H9 (cell line): ENCODE data around the gene FAM241A. TPM values are rescaled to one million over a fixed set of nuclear protein-coding genes. Genes with fewer than 3 reads are reported as not detected.

Source experiments
- DNase-seq: peaks from one replicate; pipeline ENCODE4 v3.0.0-alpha.2; 2017
- H2AFZ ChIP-seq: one replicate; pipeline ENCODE4 v1.6.1; 2013; ENCODE audit warnings: mild to moderate bottlenecking, low read length, control low read depth, moderate library complexity
- H2AK5ac ChIP-seq: 2 replicates; pipeline ENCODE4 v1.6.1; 2013; ENCODE audit warnings: low read length, control low read depth, mixed read lengths; ENCODE audit not compliant: insufficient read length
- H2BK120ac ChIP-seq: one replicate; pipeline ENCODE4 v1.6.1; 2013; ENCODE audit warnings: low read depth, mild to moderate bottlenecking, low read length, control low read depth, inconsistent platforms; ENCODE audit not compliant: poor library complexity, severe bottlenecking
- H2BK12ac ChIP-seq: 2 replicates; pipeline ENCODE4 v1.6.1; 2013; ENCODE audit warnings: low read length, control low read depth, mixed read lengths, low read depth; ENCODE audit not compliant: insufficient read length
- H2BK15ac ChIP-seq: 2 replicates; pipeline ENCODE4 v1.6.1; 2013; ENCODE audit warnings: low read depth, low read length, control low read depth
- H2BK20ac ChIP-seq: one replicate; pipeline ENCODE4 v1.6.1; 2013; ENCODE audit warnings: low read depth, mild to moderate bottlenecking, low read length, control low read depth, inconsistent platforms; ENCODE audit not compliant: poor library complexity, severe bottlenecking
- H2BK5ac ChIP-seq: 2 replicates; pipeline ENCODE4 v1.6.1; 2013; ENCODE audit warnings: low read length, control low read depth, mixed read lengths; ENCODE audit not compliant: insufficient read length
- H3K14ac ChIP-seq: 2 replicates; pipeline ENCODE4 v1.6.1; 2013; ENCODE audit warnings: low read length, control low read depth; ENCODE audit not compliant: insufficient read depth
- H3K18ac ChIP-seq: 2 replicates; pipeline ENCODE4 v1.6.1; 2013; ENCODE audit warnings: low read depth, mild to moderate bottlenecking, mixed read lengths, low read length, control low read depth; ENCODE audit not compliant: insufficient read length
- H3K23ac ChIP-seq: 2 replicates; pipeline ENCODE4 v1.6.1; 2013; ENCODE audit warnings: low read length, control low read depth, mixed read lengths, low read depth; ENCODE audit not compliant: insufficient read length
- H3K23me2 ChIP-seq: 2 replicates; pipeline ENCODE4 v1.6.1; 2013; ENCODE audit warnings: low read depth, mild to moderate bottlenecking, mixed read lengths, low read length, control low read depth; ENCODE audit not compliant: insufficient read length, poor library complexity, severe bottlenecking
- H3K27ac ChIP-seq: 2 replicates; pipeline ENCODE4 v1.5.1; 2013; ENCODE audit warnings: low read length, control low read depth, mixed read lengths, low read depth; ENCODE audit not compliant: insufficient read length
- H3K27me3 ChIP-seq: 2 replicates; pipeline ENCODE4 v1.6.1; 2013; ENCODE audit warnings: low read length, control low read depth, inconsistent platforms; ENCODE audit not compliant: insufficient read depth
- H3K4ac ChIP-seq: 2 replicates; pipeline ENCODE4 v1.6.1; 2013; ENCODE audit warnings: low read depth, mild to moderate bottlenecking, control low read depth, inconsistent platforms, low read length, moderate library complexity
- H3K4me1 ChIP-seq: 2 replicates; pipeline ENCODE4 v1.6.1; 2013; ENCODE audit warnings: low read length, control low read depth, inconsistent platforms; ENCODE audit not compliant: insufficient read depth
- H3K4me2 ChIP-seq: 2 replicates; pipeline ENCODE4 v1.6.1; 2013; ENCODE audit warnings: low read length, control low read depth, mixed read lengths; ENCODE audit not compliant: insufficient read length, insufficient read depth
- H3K56ac ChIP-seq: 2 replicates; pipeline ENCODE4 v1.6.1; 2013; ENCODE audit warnings: low read depth, mild to moderate bottlenecking, mixed read lengths, low read length, control low read depth; ENCODE audit not compliant: insufficient read length
- H3K79me1 ChIP-seq: 2 replicates; pipeline ENCODE4 v1.6.1; 2013; ENCODE audit warnings: low read depth, mild to moderate bottlenecking, moderate library complexity, low read length, control low read depth, inconsistent platforms; ENCODE audit not compliant: insufficient read depth, poor library complexity, severe bottlenecking
- H3K79me2 ChIP-seq: 2 replicates; pipeline ENCODE4 v1.6.1; 2013; ENCODE audit warnings: low read length, control low read depth, inconsistent platforms; ENCODE audit not compliant: insufficient read depth
- H3K9ac ChIP-seq: 2 replicates; pipeline ENCODE4 v1.6.1; 2013; ENCODE audit warnings: low read length, control low read depth, mixed read lengths; ENCODE audit not compliant: insufficient read length; ENCODE audit errors: extremely low read depth
- H3K9me3 ChIP-seq: one replicate; pipeline ENCODE4 v1.6.1; 2013; ENCODE audit warnings: low read depth, low read length, inconsistent platforms; ENCODE audit not compliant: control insufficient read depth
- H3T11ph ChIP-seq: one replicate; pipeline ENCODE4 v1.6.1; 2013; ENCODE audit warnings: mild to moderate bottlenecking, low read length, control low read depth, inconsistent platforms
- H4K20me1 ChIP-seq: one replicate; pipeline ENCODE4 v1.6.1; 2013; ENCODE audit not compliant: control insufficient read depth, insufficient read length, insufficient read depth
- H4K5ac ChIP-seq: 2 replicates; pipeline ENCODE4 v1.6.1; 2013; ENCODE audit warnings: low read depth, mild to moderate bottlenecking, mixed read lengths, low read length, control low read depth; ENCODE audit not compliant: insufficient read length
- H4K8ac ChIP-seq: replicated peaks from 2 replicates; pipeline ENCODE4 v1.6.1; 2013; ENCODE audit warnings: low read length, control low read depth, mixed read lengths, low read depth; ENCODE audit not compliant: insufficient read length
- H4K91ac ChIP-seq: 2 replicates; pipeline ENCODE4 v1.6.1; 2013; ENCODE audit warnings: low read depth, mild to moderate bottlenecking, moderate library complexity, mixed read lengths, low read length, control low read depth; ENCODE audit not compliant: insufficient read length
- H3K27ac Mint-ChIP-seq, 3 experiments: 2 replicates in 2 of 3; 3 replicates in 1 of 3; pipeline ENCODE4 v1.8.0; 2020 to 2021; ENCODE audit warnings: mixed read lengths in 3 of 3, mild to moderate bottlenecking in 1 of 3, moderate library complexity in 1 of 3
- H3K27me3 Mint-ChIP-seq: 2 replicates; pipeline ENCODE4 v1.8.0; 2021; ENCODE audit warnings: low read depth, mild to moderate bottlenecking, moderate library complexity, mixed read lengths
- H3K36me3 Mint-ChIP-seq, 3 experiments: 2 replicates in 2 of 3; 3 replicates in 1 of 3; pipeline ENCODE4 v1.8.0; 2020 to 2021; ENCODE audit warnings: low read depth in 3 of 3, mixed read lengths in 3 of 3; ENCODE audit not compliant: insufficient read depth in 1 of 3
- H3K4me1 Mint-ChIP-seq, 2 experiments: 2 replicates each; pipeline ENCODE4 v1.8.0; 2020; ENCODE audit warnings: mixed read lengths in 2 of 2
- H3K4me3 Mint-ChIP-seq, 2 experiments: 2 replicates in 1 of 2; 3 replicates in 1 of 2; pipeline ENCODE4 v1.8.0; 2020 to 2021; ENCODE audit warnings: mild to moderate bottlenecking in 2 of 2, mixed read lengths in 2 of 2, moderate library complexity in 1 of 2
- H3K9me3 Mint-ChIP-seq, 2 experiments: 2 replicates in 1 of 2; 3 replicates in 1 of 2; pipeline ENCODE4 v1.8.0; 2020; ENCODE audit warnings: mild to moderate bottlenecking in 2 of 2, mixed read lengths in 2 of 2, moderate library complexity in 1 of 2
- WGBS: extraction: QIAGEN DNeasy Blood & Tissue Kit; methylation state at CpG from one replicate; pipeline ENCODE4 v1.1.7; 2013; ENCODE audit warnings: missing lambda C conversion rate, low lambda C conversion rate, mixed read lengths; ENCODE audit not compliant: insufficient read length; ENCODE audit errors: extremely low coverage; 5-methylcytosine and 5-hydroxymethylcytosine counted together
- total RNA-seq: library from RNA; stranded (reverse); gene quantifications from 2 replicates; pipeline ENCODE4 v1.2.1, GENCODE V29; 2021
- TF ChIP-seq, protein P1 (sequence below): fragments of 200-600 bp; sonication (generic); conservative IDR thresholded peaks from 3 replicates; pipeline ENCODE4 v1.8.0; 2021; ENCODE audit warnings: antibody characterized with exemption, mild to moderate bottlenecking

Gene FAM241A
- total RNA-seq, 1 experiment from 2014 or later = 0.13 TPM

DNA sequence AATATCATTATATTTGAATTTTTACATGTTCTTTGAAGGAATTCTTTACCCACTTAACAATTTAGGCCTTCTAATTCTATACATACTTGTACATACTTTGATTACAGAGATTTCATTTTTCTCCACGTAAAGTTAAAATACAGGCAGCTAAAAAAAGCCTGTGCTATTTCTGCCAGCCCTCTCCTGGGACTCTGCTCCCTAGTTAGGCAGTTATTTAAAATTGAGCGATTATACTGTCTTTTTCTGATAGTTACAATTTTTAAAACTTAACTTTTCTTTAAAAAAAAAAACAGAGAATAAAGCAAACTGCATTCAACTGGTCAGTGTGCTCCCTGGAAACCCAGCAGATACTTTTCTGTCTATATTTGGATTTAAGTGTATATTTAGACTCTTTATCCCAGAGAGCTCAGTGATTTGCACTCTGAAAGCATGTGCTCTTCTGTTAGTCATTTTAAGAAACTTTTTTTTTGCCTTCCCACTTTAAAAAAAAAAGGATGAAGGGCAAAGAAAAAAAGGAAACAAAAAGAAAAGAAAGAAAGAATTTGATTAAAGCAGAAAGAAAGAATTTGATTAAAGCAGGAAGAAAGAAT, 18.1 kb upstream of the FAM241A start:
- Histone ChIP-seq H3K9me3 (no peaks in the 10 kb centered on the region), H3K4me1 (no peaks in the 10 kb centered on the region), H3K79me1 (no peaks in the 10 kb centered on the region), H2AFZ (no peak overlapping the region), H3T11ph (no peak overlapping the region), H4K91ac (no peak overlapping the region), H2AK5ac (no peak overlapping the region), H4K8ac (no peak overlapping the region), H3K9ac (no peak overlapping the region), H3K23me2 (no peaks in the 10 kb centered on the region), H3K27ac (no peak overlapping the region), H3K4me2 (no peak overlapping the region), H4K5ac (no peak overlapping the region), H2BK20ac (no peak overlapping the region), H3K18ac (no peak overlapping the region), H4K20me1 (no peaks in the 10 kb centered on the region), H3K56ac (no peak overlapping the region), H3K27me3 (no peaks in the 10 kb centered on the region), H3K79me2 (no peaks in the 10 kb centered on the region), H2BK15ac (no peak overlapping the region), H2BK12ac (no peak overlapping the region), H3K4ac (no peak overlapping the region), H3K14ac (no peak overlapping the region), H2BK5ac (no peak overlapping the region), H3K23ac (no peak overlapping the region), H2BK120ac (no peak overlapping the region)
- WGBS = no CpG with 5 or more reads among the region's 2 CpGs
- Mint-ChIP-seq H3K4me1 (peaks cover 34 to 40% of the 10 kb centered on the region in 2 experiments), H3K9me3 (no peaks in the 10 kb centered on the region), H3K27ac (no peak overlapping the region; a peak in 1 of 7 replicates), H3K27me3 (no peaks in the 10 kb centered on the region), H3K4me3 (no peak overlapping the region), H3K36me3 (no peaks in the 10 kb centered on the region)
- DNase-seq = no peak
- TF ChIP-seq, protein P1, sequence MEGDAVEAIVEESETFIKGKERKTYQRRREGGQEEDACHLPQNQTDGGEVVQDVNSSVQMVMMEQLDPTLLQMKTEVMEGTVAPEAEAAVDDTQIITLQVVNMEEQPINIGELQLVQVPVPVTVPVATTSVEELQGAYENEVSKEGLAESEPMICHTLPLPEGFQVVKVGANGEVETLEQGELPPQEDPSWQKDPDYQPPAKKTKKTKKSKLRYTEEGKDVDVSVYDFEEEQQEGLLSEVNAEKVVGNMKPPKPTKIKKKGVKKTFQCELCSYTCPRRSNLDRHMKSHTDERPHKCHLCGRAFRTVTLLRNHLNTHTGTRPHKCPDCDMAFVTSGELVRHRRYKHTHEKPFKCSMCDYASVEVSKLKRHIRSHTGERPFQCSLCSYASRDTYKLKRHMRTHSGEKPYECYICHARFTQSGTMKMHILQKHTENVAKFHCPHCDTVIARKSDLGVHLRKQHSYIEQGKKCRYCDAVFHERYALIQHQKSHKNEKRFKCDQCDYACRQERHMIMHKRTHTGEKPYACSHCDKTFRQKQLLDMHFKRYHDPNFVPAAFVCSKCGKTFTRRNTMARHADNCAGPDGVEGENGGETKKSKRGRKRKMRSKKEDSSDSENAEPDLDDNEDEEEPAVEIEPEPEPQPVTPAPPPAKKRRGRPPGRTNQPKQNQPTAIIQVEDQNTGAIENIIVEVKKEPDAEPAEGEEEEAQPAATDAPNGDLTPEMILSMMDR = no peak
